GM21526 (cell line): Measurements from ENCODE around the gene FRMPD4.

Experiments used
- ATAC-seq: cut with Tn5 transposase; IDR thresholded peaks from one replicate; pipeline ENCODE4 v1.9.1; 2021; ENCODE audit warnings: moderate library complexity; ENCODE audit not compliant: unreplicated experiment, low FRiP score

Gene FRMPD4

GRCh38 chrX:12360383-12360782 lies 222.1 kb downstream of the FRMPD4 start:
- ATAC-seq, result no peak

- no peak for ATAC-seq
Observed at GRCh38 chrX:12360986-12361598, 222.8 kb downstream of the FRMPD4 start.

GRCh38 chrX:12363216-12363615 lies 224.9 kb downstream of the FRMPD4 start:
- no peak for ATAC-seq

- no peak for ATAC-seq
Observed at GRCh38 chrX:12366440-12366839, 228.2 kb downstream of the FRMPD4 start.

- no peak for ATAC-seq
Observed at GRCh38 chrX:12367254-12367653, 229.0 kb downstream of the FRMPD4 start.

- ATAC-seq, result no peak
Observed at GRCh38 chrX:12370497-12370986, 232.3 kb downstream of the FRMPD4 start.

- ATAC-seq, result no peak
Observed at GRCh38 chrX:12372111-12372510, 233.8 kb downstream of the FRMPD4 start.

GRCh38 chrX:12374286-12374685 lies 236.0 kb downstream of the FRMPD4 start:
- no peak for ATAC-seq

- ATAC-seq, result no peak
Observed at GRCh38 chrX:12378253-12378652, 240.0 kb downstream of the FRMPD4 start.

- no peak for ATAC-seq
Observed at GRCh38 chrX:12378706-12379105, 240.4 kb downstream of the FRMPD4 start.

GRCh38 chrX:12379671-12380070 lies 241.4 kb downstream of the FRMPD4 start:
- ATAC-seq, result no peak

GRCh38 chrX:12383196-12383595 lies 244.9 kb downstream of the FRMPD4 start:
- no peak for ATAC-seq

GRCh38 chrX:12390301-12390700 lies 252.0 kb downstream of the FRMPD4 start:
- ATAC-seq, result no peak

GRCh38 chrX:12396584-12396983 lies 258.3 kb downstream of the FRMPD4 start:
- no peak for ATAC-seq

- no peak for ATAC-seq
Observed at GRCh38 chrX:12400218-12400617, 261.9 kb downstream of the FRMPD4 start.

- ATAC-seq, result no peak
Observed at GRCh38 chrX:12401252-12401651, 263.0 kb downstream of the FRMPD4 start.

GRCh38 chrX:12403474-12404082 lies 265.3 kb downstream of the FRMPD4 start:
- ATAC-seq, result no peak

- ATAC-seq, result no peak
Observed at GRCh38 chrX:12405306-12405705, 267.0 kb downstream of the FRMPD4 start.

GRCh38 chrX:12410523-12410922 lies 272.2 kb downstream of the FRMPD4 start:
- no peak for ATAC-seq

- no peak for ATAC-seq
Observed at GRCh38 chrX:12411831-12412230, 273.6 kb downstream of the FRMPD4 start.

- no peak for ATAC-seq
Observed at GRCh38 chrX:12412561-12412960, 274.3 kb downstream of the FRMPD4 start.

GRCh38 chrX:12419591-12419990 lies 281.3 kb downstream of the FRMPD4 start:
- ATAC-seq, result no peak
